ENCODE measurements around the gene C1QTNF8. TPM values are rescaled to one million over a fixed set of nuclear protein-coding genes. Genes with fewer than 3 reads are reported as not detected.
A peak's percentile ranks its signal among the peaks of the same experiment; 100 is the strongest.

C1QTNF8 gene
- total and polyA plus RNA-seq, 2 of the 13 experiments (the other 11 are each of a cell fraction or from before 2014, with no cell fraction given) = 0.09 TPM; not detected in 1

DNA sequence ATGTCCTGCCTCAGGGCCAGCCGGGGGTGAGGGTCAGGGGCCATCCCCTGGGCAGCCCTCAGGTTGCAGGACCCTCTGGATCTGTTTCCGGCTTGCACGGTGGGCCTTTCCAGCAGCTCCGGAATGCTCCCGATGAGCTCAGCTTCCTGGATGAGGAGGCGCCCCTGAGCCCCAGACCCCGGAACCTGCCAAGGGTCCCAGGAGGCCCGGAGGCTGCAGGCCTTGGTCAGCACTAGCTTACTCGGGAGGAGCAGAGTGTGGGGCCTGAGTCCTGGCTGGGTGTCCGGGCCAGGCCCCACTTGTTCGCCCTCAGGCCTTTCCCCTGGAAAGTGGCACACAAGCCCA, 7.6 kb upstream of the C1QTNF8 start:
- DNase-seq (ENCODE audit: low spot score) = no peak
- Histone ChIP-seq H3K36me3 (replicated peaks in 1 of 2; ENCODE audit: control insufficient read depth in 1 of 2, insufficient read depth in 2 of 2, low read length in 2 of 2) (no peaks in the 10 kb centered on the region), H3K4me2 (ENCODE audit: low read depth, low read length) (no peak overlapping the region), H3K4me1 (ENCODE audit: insufficient read depth, low read length) (no peaks in the 10 kb centered on the region), H3K79me2 (ENCODE audit: insufficient read depth, low read length) (no peaks in the 10 kb centered on the region), H3K4me3 (replicated peaks in 1 of 3; ENCODE audit: insufficient read depth in 1 of 3, low read depth in 2 of 3, low read length in 3 of 3) (no peak overlapping the region), H2AFZ (ENCODE audit: low read length) (no peak overlapping the region), H3K9me3 (ENCODE audit: low read length) (no peaks in the 10 kb centered on the region), H3K27ac (ENCODE audit: extremely low read length, insufficient read depth, low read length) (no peak overlapping the region), H3K27me3 (ENCODE audit: control insufficient read depth in 1 of 2, insufficient read depth in 2 of 2, low read length in 2 of 2) (peaks cover 34 to 79% of the 10 kb centered on the region in 2 experiments), H4K20me1 (ENCODE audit: insufficient read depth, low read length) (peaks cover 2% of the 10 kb centered on the region; the same call in 1 of the 2 replicates), H3K9ac (ENCODE audit: insufficient read depth, low read depth, low read length) (no peak overlapping the region)
- no peak for FAIRE-seq
- in situ Hi-C loops (cut with HindIII; ENCODE audit: extremely low pct_ligation_motif_present, low pct_unique_long_range_greater_than_20kb) = no loop called here
- WGBS (ENCODE audit: low lambda C conversion rate) = no CpG with 5 or more reads among the region's 11 CpGs
- ChIA-PET POLR2A (no interaction called here), CTCF (ENCODE audit: low intra/inter-chr PET ratio, low total read pairs) (interaction anchor here (0.7 to 2.3 kb wide), 3 partner anchors 30 to 91 kb away, joined by 3 to 20 read pairs (median 8); no protein-coding TSS in a partner anchor)
- intact Hi-C loops (cut with micrococcal nuclease; ENCODE audit: unreplicated experiment) = no loop called here
- TF ChIP-seq SRSF4 (IDR thresholded peaks at IDR 0.05; ENCODE audit: low read depth, low read length, poor library complexity, severe bottlenecking) = no peak
- no peak for TF ChIP-seq ARNTL (CRISPR knock-in tag; IDR thresholded peaks at IDR 0.05)
- no peak for TF ChIP-seq ASH2L (IDR thresholded peaks at IDR 0.05; ENCODE audit: insufficient read length, low read depth, low read length)
- TF ChIP-seq CAMTA2 (CRISPR knock-in tag; IDR thresholded peaks at IDR 0.05; ENCODE audit: borderline replicate concordance) = no peak
- TF ChIP-seq ZNF354B (CRISPR knock-in tag; IDR thresholded peaks at IDR 0.05) = no peak
- TF ChIP-seq RBAK (CRISPR knock-in tag; IDR thresholded peaks at IDR 0.05) = no peak
- ATAC-seq = no peak
- no TSS peak for BruUV-seq (replicated peaks)

GRCh38 chr16:1102921-1103635, 7.0 kb upstream of the C1QTNF8 start:
- 7% methylated on average over 3 of the region's 61 CpGs for WGBS (ENCODE audit: low lambda C conversion rate)
- CTCF ChIA-PET (ENCODE audit: low intra/inter-chr PET ratio, low total read pairs) = interaction anchor here (0.7 to 2.3 kb wide), 3 partner anchors 29 to 92 kb away, joined by 3 to 20 read pairs (median 8); no protein-coding TSS in a partner anchor
- H2AFZ ChIP-seq (ENCODE audit: low read length) = no peak overlapping the region
- TF ChIP-seq ZNF3 (CRISPR knock-in tag; IDR thresholded peaks at IDR 0.05) = no peak
- peak; percentile 33; the same call in 1 of the 2 replicates for TF ChIP-seq HOXA3 (CRISPR knock-in tag; IDR thresholded peaks at IDR 0.05)
- no peak for TF ChIP-seq CREBL2 (CRISPR knock-in tag; IDR thresholded peaks at IDR 0.05; ENCODE audit: borderline replicate concordance)
- peak; percentile 69; the same call in 1 of the 2 replicates for TF ChIP-seq PATZ1 (CRISPR knock-in tag; IDR thresholded peaks at IDR 0.05)
- no peak for TF ChIP-seq ZBTB37 (CRISPR knock-in tag; IDR thresholded peaks at IDR 0.05)
- peak; percentile 3; the same call in 1 of the 2 replicates for TF ChIP-seq SMC3 (IDR thresholded peaks at IDR 0.05; ENCODE audit: low read length)

More at GRCh38 chr16:1102921-1103635, 7.0 kb upstream of the C1QTNF8 start:
- Histone ChIP-seq H3K27ac (ENCODE audit: extremely low read length, insufficient read depth, low read length) (no peak overlapping the region), H3K4me2 (ENCODE audit: low read depth, low read length) (no peak overlapping the region), H3K4me1 (ENCODE audit: insufficient read depth, low read length) (no peaks in the 10 kb centered on the region), H3K36me3 (replicated peaks in 1 of 2; ENCODE audit: control insufficient read depth in 1 of 2, insufficient read depth in 2 of 2, low read length in 2 of 2) (no peaks in the 10 kb centered on the region), H3K79me2 (ENCODE audit: insufficient read depth, low read length) (no peaks in the 10 kb centered on the region), H3K27me3 (ENCODE audit: control insufficient read depth in 1 of 2, insufficient read depth in 2 of 2, low read length in 2 of 2) (peaks cover 34 to 79% of the 10 kb centered on the region in 2 experiments), H4K20me1 (ENCODE audit: insufficient read depth, low read length) (no peaks in the 10 kb centered on the region), H3K9ac (ENCODE audit: insufficient read depth, low read depth, low read length) (no peak overlapping the region), H3K4me3 (replicated peaks in 1 of 3; ENCODE audit: insufficient read depth in 1 of 3, low read depth in 2 of 3, low read length in 3 of 3) (no peak overlapping the region), H3K9me3 (ENCODE audit: low read length) (no peaks in the 10 kb centered on the region)
- DNase-seq (ENCODE audit: low spot score) (no peak), FAIRE-seq (no peak), ATAC-seq (peak; percentile 45)
- POLR2A ChIA-PET = no interaction called here
- BruUV-seq (replicated peaks) = no TSS peak
- in situ Hi-C loops (cut with HindIII; ENCODE audit: extremely low pct_ligation_motif_present, low pct_unique_long_range_greater_than_20kb) = no loop called here
- intact Hi-C loops (cut with micrococcal nuclease; ENCODE audit: unreplicated experiment) = no loop called here
